Hepatic stellate cell (primary cell): ENCODE measurements around the gene PTCH1.

ENCODE experiments used
- DNase-seq: peaks from one replicate; pipeline ENCODE4 v3.0.0; 2011; ENCODE audit warnings: low spot score

Gene PTCH1

DNA sequence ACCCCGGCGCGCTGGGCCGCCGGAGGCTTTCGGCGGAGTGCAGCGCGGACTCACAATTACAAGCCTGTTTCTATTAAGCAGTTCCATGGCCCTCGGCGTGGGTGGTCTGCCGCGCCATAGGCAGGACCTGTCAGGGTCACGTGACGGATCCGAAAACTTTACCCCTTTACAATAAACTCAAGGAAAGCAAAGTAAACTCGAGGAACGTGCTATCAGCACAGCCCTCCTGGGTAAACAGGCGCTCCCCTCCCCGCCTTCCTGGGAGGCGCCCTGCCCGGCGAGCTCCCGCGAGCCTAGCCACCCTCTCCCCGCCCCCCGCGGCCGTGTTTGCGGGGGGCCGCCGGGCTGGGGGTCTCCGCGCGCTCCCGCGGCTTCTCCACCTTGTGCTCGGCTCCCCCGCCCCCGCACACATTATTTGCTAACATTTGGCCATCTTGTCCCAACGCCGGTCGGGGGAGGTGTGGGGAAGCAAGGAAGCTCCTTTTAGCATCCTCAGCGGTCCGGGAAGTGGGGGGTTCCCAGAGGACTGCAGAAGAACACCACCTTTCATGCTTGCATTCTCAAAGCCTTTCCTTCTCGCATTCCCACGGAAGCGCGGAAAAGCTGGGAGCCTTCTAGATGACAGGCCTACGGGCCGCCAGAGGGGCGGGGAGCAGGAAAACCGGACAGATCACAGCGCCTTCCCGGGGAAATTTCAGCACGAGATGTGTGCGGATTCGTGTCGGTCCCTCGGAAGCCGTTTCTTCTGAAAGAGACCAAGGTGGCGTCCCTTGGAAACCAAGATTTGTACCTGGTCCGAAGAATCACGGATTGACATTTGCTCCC, at the start of gene PTCH1:
TSS of gene PTCH1 (minus strand) at position 238 of the 825 bp plus-strand sequence.
- no peak for DNase-seq

- no peak for DNase-seq
Measured at GRCh38 chr9:95565982-95566381, 49.2 kb upstream of the PTCH1 start.

GRCh38 chr9:95561913-95562312, 45.1 kb upstream of the PTCH1 start:
- DNase-seq: no peak

GRCh38 chr9:95557142-95557541, 40.4 kb upstream of the PTCH1 start:
- DNase-seq: no peak

- DNase-seq: no peak
Measured at GRCh38 chr9:95556521-95556920, 39.8 kb upstream of the PTCH1 start.

GRCh38 chr9:95552814-95553546, 36.2 kb upstream of the PTCH1 start:
- no peak for DNase-seq

GRCh38 chr9:95552255-95552654, 35.5 kb upstream of the PTCH1 start:
- DNase-seq: no peak

DNA sequence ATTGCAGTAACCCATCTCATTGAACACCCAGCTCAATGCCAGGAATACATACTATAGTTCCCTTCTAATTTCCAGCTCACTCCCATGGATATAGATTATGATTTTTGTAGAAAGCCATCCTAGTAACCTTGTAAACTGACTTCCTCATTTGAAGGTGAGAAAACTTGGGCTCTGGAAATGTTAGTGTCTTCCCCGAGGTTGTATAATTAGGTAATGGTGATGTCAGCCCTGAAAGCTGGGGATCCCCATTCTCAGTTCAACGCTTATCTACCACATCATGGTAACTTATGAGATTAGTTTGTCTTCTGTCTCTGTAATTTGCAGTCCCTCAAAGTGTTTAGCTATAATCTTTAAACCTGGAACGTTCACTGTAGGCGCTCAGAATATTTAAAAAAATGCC, 34.6 kb upstream of the PTCH1 start:
- no peak for DNase-seq

DNA sequence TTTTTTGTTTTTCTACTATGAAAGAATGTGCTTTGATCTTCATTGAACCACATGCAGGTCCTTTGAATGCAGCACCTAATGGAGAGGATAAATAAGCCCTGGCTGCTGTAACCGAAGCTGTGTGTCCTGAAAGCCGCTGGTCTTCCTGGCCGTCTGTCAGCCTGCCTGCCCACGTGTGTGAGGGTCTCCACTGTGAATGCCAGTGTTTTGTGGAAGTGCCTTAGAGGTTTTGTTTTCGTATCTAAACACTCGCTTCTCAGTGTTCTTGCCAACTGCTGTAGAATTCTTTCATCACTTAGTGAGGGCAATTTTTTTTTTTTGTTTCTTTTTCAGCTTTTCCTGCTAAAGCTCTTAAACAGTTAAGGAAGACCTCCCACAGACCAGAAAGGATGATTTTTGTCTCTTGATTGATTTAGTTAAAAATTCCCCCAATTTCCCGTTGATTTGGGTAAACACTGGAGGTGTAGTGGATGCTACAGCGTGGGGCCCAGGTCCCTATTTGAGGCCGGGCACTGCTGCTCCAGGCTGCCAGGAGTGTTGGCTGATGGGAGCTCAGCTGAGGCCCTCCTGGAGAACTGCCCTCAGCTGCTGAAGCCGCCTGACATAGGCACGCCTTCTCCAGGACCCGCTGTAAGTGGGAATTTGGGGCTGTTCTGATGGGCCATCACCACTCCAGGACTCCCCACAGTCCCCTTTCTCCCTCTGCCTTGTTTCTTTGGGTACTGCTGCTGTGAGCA, 29.2 kb upstream of the PTCH1 start:
- DNase-seq: no peak

- DNase-seq: no peak
Measured at GRCh38 chr9:95533996-95534680, 17.4 kb upstream of the PTCH1 start.

DNA sequence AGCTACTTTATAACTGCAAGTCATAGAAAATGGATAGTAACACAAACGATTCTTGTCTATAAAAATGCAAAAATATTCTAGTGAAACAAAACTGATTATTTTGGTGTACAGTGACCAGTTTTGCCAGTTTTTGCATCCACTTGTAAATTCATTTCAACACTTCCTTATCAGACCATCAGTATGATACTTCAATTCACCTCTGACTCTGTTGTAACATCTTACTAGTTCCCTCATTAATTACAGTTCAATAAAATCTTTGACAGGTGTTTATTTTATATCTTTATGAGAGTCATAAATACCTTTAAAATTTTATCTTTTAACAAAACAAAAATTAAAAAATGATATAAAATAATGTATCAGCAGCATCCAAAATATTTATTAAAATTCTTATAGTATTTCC, 13.1 kb upstream of the PTCH1 start:
- DNase-seq: no peak

DNA sequence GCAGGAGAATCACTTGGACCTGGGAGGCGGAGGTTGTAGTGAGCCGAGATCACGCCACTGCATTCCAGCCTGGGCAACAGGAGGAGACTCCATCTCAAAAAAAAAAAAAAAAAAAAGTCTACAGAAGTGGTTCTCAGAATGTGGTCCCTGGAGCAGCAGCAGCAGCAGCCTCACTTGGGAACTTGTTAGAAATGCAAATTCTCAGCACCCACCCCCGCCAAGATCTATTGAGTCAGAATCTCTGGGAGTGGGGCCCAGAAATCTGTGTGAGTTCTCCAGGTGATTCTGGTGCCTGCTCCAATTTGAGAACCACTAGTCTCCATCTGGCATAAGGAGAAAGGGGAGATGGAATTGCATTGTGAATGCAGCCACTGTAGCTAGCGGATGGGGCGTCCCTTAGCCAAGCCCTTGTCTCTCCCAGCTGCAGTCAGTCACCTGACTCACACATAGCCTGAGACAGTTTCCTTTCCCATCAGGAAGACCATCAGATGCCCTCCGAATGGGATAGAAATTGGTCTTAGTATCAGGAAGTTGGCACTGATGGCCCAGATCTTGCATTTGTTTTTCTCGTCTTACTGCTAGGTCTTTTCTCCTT, 12.2 kb upstream of the PTCH1 start:
- no peak for DNase-seq

DNA sequence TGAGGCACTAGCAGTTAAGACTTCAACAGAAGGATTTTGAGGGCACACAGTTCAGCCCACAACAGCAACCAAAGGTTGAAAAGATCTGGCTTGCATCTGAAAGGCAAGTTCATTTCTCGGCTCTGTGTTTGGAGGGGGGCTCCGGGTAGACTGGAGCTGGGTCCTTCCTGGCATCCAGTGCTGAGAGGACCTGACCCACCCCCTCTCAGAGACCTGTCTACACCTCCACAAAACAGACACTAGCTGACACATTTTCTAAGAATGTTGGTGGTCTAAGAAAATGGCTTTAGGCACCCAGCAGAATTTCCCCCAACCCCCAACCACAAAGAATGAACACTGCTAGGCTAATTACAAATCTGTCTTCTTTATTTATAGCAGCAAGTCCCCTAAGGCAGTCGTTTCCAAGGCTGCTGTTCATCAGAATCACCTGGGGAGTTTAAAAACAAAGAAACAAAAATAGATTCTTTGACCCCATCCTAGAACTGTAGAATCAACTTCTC, 6.2 kb upstream of the PTCH1 start:
- no peak for DNase-seq

GRCh38 chr9:95521699-95522098, 4.9 kb upstream of the PTCH1 start:
- DNase-seq: no peak

DNA sequence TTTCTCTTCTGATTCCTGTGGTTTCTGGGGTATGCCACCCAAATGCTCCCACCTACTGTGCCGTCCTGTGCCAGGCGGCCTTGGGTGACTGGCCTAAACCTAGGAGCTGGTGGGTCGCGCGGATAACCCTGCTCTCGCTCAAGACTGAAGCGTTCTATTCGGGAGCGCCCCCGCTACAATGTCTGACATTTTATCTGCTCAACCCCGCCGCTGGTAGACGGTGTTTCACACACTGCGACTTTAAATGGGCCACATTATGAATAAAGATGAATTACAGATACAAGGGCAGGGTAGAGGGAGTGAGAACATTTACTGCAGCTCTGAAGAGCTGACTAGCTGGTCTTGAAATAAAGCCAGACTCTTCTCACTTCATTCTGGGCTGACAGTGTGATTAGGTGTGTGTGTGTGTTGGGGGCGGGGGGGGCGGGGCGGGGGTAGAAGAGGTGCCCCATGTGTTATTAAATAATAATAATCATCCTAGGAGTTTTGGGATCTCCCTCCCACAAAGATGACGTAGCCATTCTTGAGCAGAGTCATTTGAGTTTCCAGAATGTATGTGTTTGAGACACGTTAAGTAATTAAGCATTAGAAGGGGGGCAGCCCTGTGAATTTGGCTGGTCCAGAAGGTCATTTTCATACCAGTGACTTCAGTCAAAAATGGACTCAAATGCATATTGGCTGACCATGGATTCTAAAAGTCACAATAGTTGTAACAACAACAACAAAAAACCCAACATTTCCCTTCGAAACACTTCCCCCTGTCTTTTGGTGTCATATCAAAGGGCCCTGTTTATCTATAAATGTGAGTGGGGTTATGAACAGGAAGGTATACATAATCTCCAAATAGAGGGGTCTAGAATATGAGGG, 1.0 kb upstream of the PTCH1 start:
- no peak for DNase-seq

GRCh38 chr9:95516221-95516733, 494 bp downstream of the PTCH1 start:
- no peak for DNase-seq

- DNase-seq: no peak
Measured at GRCh38 chr9:95515272-95516113, 1.3 kb downstream of the PTCH1 start.

DNA sequence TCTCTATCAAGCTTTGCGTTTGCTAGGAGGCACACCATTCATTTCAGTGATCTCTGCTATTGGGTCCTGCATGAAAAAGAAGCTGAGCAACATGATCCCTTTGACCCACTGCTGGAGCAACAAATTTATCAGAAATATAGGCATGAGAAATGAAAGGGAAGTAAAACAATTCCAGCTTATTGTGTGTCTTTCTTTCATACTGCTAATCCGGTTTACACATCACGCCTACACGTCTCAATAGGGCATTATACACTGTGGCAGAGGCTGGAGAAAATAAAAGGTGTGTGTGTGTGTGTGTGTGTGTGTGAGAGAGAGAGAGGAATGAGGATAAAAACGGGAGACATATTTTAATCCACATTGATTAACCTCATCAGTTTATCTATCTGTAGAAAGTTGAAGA, 2.4 kb downstream of the PTCH1 start:
- DNase-seq: no peak

DNA sequence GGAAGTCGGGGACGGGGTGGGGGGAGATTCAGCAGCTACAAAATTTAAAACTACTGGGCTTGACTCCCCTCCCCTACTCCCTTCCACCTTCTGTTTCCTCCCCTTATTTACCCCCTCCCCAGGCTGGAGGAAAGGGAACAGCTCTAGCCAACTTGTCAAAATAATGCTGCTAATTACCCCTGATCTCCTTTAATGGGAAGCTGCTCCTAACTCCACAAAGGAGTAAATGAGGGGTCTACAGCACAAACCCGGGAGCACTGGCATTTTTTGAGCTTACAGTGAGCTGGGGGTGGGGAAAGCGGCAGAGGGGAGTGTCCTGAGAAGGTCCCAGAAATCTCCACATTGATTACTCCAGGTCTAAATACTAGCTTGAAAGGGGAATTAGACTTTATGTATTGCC, 3.1 kb downstream of the PTCH1 start:
- no peak for DNase-seq

GRCh38 chr9:95512709-95513095, 4.1 kb downstream of the PTCH1 start:
- DNase-seq: no peak
